ENCODE results near the gene CTU2.

Gene CTU2

GRCh38 chr16:88706229-88706964, at the start of gene CTU2, which contains the start of gene RNF166:
Gene CTU2 (plus strand): TSS chr16:88706503. CDS start chr16:88706531, 28 bp downstream.
Gene RNF166 (minus strand): TSS chr16:88706408. CDS start chr16:88706325, 83 bp downstream.
- H3K36me3 ChIP-seq (ENCODE audit: control insufficient read depth in 2 of 2, insufficient read depth in 2 of 2, low read length in 2 of 2): no peaks in the 10 kb centered on the region
- peaks cover 30 to 35% of the 10 kb centered on the region in 2 donors for H3K4me1 ChIP-seq (ENCODE audit: control insufficient read depth in 2 of 2, insufficient read depth in 2 of 2, low read length in 2 of 2)
- peak within 1 kb of the TSS; percentile 77 to 80 for H3K9ac ChIP-seq (ENCODE audit: low read depth in 1 of 2, low read length in 2 of 2)
- H3K27ac ChIP-seq (ENCODE audit: low read depth in 2 of 2, low read length in 2 of 2): peak within 1 kb of the TSS; percentile 68 to 86
- H3K9me3 ChIP-seq (ENCODE audit: control insufficient read depth in 2 of 2, low read length in 2 of 2): no peaks in the 10 kb centered on the region
- H3K27me3 ChIP-seq (ENCODE audit: control insufficient read depth in 2 of 2, insufficient read depth in 2 of 2, low read length in 2 of 2): no peaks in the 10 kb centered on the region
- peak within 1 kb of the TSS; percentile 93 to 97 for H3K4me3 ChIP-seq (ENCODE audit: low read length in 2 of 2)

GRCh38 chr16:88657371-88657770, 48.9 kb upstream of the CTU2 start:
- H3K27ac ChIP-seq (ENCODE audit: low read depth in 2 of 2, low read length in 2 of 2): no peak overlapping the region
- peaks cover 17 to 18% of the 10 kb centered on the region in 2 donors for H3K36me3 ChIP-seq (ENCODE audit: control insufficient read depth in 2 of 2, insufficient read depth in 2 of 2, low read length in 2 of 2)
- no peak overlapping the region for H3K4me3 ChIP-seq (ENCODE audit: low read length in 2 of 2)
- no peaks in the 10 kb centered on the region for H3K27me3 ChIP-seq (ENCODE audit: control insufficient read depth in 2 of 2, insufficient read depth in 2 of 2, low read length in 2 of 2)
- H3K9ac ChIP-seq (ENCODE audit: low read depth in 1 of 2, low read length in 2 of 2): no peak overlapping the region
- no peaks in the 10 kb centered on the region for H3K9me3 ChIP-seq (ENCODE audit: control insufficient read depth in 2 of 2, low read length in 2 of 2)
- peaks cover 2 to 7% of the 10 kb centered on the region in 2 donors for H3K4me1 ChIP-seq (ENCODE audit: control insufficient read depth in 2 of 2, insufficient read depth in 2 of 2, low read length in 2 of 2)

GRCh38 chr16:88658714-88659113, 47.6 kb upstream of the CTU2 start:
- H3K27me3 ChIP-seq (ENCODE audit: control insufficient read depth in 2 of 2, insufficient read depth in 2 of 2, low read length in 2 of 2): no peaks in the 10 kb centered on the region
- no peak overlapping the region for H3K4me3 ChIP-seq (ENCODE audit: low read length in 2 of 2)
- H3K27ac ChIP-seq (ENCODE audit: low read depth in 2 of 2, low read length in 2 of 2): no peak overlapping the region
- H3K4me1 ChIP-seq (ENCODE audit: control insufficient read depth in 2 of 2, insufficient read depth in 2 of 2, low read length in 2 of 2): peaks cover 4 to 8% of the 10 kb centered on the region in 2 donors
- no peak overlapping the region for H3K9ac ChIP-seq (ENCODE audit: low read depth in 1 of 2, low read length in 2 of 2)
- H3K36me3 ChIP-seq (ENCODE audit: control insufficient read depth in 2 of 2, insufficient read depth in 2 of 2, low read length in 2 of 2): peaks cover 17 to 18% of the 10 kb centered on the region in 2 donors
- no peaks in the 10 kb centered on the region for H3K9me3 ChIP-seq (ENCODE audit: control insufficient read depth in 2 of 2, low read length in 2 of 2)

GRCh38 chr16:88659160-88659559, 47.1 kb upstream of the CTU2 start:
- no peak overlapping the region for H3K27ac ChIP-seq (ENCODE audit: low read depth in 2 of 2, low read length in 2 of 2)
- H3K9me3 ChIP-seq (ENCODE audit: control insufficient read depth in 2 of 2, low read length in 2 of 2): no peaks in the 10 kb centered on the region
- H3K27me3 ChIP-seq (ENCODE audit: control insufficient read depth in 2 of 2, insufficient read depth in 2 of 2, low read length in 2 of 2): no peaks in the 10 kb centered on the region
- no peak overlapping the region for H3K4me3 ChIP-seq (ENCODE audit: low read length in 2 of 2)
- H3K4me1 ChIP-seq (ENCODE audit: control insufficient read depth in 2 of 2, insufficient read depth in 2 of 2, low read length in 2 of 2): peaks cover 4 to 8% of the 10 kb centered on the region in 2 donors
- H3K36me3 ChIP-seq (ENCODE audit: control insufficient read depth in 2 of 2, insufficient read depth in 2 of 2, low read length in 2 of 2): peaks cover 16 to 18% of the 10 kb centered on the region in 2 donors
- no peak overlapping the region for H3K9ac ChIP-seq (ENCODE audit: low read depth in 1 of 2, low read length in 2 of 2)

DNA sequence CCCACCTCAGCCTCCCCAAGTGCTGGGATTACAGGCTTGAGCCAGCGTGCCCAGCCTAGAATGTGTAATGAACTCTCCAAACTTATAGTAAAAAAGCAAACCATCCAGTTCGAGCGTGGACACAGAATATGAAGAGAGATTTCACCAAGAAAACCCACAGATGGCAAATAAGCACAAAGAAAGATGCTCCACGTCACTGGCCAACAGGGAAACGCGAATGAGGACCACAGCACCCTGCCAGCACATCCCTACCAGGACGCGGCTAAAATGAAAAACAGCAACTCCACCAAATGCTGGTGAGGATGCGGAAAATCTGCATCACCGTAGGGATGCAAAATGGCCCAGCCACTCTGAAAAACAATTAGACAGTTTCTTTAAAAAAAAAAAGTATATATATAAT, 44.8 kb upstream of the CTU2 start:
- no peak overlapping the region for H3K27ac ChIP-seq (ENCODE audit: low read depth in 2 of 2, low read length in 2 of 2)
- no peak overlapping the region for H3K4me3 ChIP-seq (ENCODE audit: low read length in 2 of 2)
- no peaks in the 10 kb centered on the region for H3K27me3 ChIP-seq (ENCODE audit: control insufficient read depth in 2 of 2, insufficient read depth in 2 of 2, low read length in 2 of 2)
- peaks cover 0 to 10% of the 10 kb centered on the region in 2 donors for H3K36me3 ChIP-seq (ENCODE audit: control insufficient read depth in 2 of 2, insufficient read depth in 2 of 2, low read length in 2 of 2)
- peaks cover 4 to 8% of the 10 kb centered on the region in 2 donors for H3K4me1 ChIP-seq (ENCODE audit: control insufficient read depth in 2 of 2, insufficient read depth in 2 of 2, low read length in 2 of 2)
- no peak overlapping the region for H3K9ac ChIP-seq (ENCODE audit: low read depth in 1 of 2, low read length in 2 of 2)
- H3K9me3 ChIP-seq (ENCODE audit: control insufficient read depth in 2 of 2, low read length in 2 of 2): no peaks in the 10 kb centered on the region

GRCh38 chr16:88662222-88662842, 44.0 kb upstream of the CTU2 start:
- Histone ChIP-seq H3K9ac (ENCODE audit: low read depth in 1 of 2, low read length in 2 of 2) (peak overlapping the region; percentile 74 to 99), H3K4me3 (ENCODE audit: low read length in 2 of 2) (peak overlapping the region; percentile 82 to 99), H3K27ac (ENCODE audit: low read depth in 2 of 2, low read length in 2 of 2) (peak overlapping the region; percentile 86), H3K36me3 (ENCODE audit: control insufficient read depth in 2 of 2, insufficient read depth in 2 of 2, low read length in 2 of 2) (peaks cover 0 to 7% of the 10 kb centered on the region in 2 donors), H3K27me3 (ENCODE audit: control insufficient read depth in 2 of 2, insufficient read depth in 2 of 2, low read length in 2 of 2) (no peaks in the 10 kb centered on the region), H3K9me3 (ENCODE audit: control insufficient read depth in 2 of 2, low read length in 2 of 2) (no peaks in the 10 kb centered on the region), H3K4me1 (ENCODE audit: control insufficient read depth in 2 of 2, insufficient read depth in 2 of 2, low read length in 2 of 2) (peaks cover 4 to 8% of the 10 kb centered on the region in 2 donors)

DNA sequence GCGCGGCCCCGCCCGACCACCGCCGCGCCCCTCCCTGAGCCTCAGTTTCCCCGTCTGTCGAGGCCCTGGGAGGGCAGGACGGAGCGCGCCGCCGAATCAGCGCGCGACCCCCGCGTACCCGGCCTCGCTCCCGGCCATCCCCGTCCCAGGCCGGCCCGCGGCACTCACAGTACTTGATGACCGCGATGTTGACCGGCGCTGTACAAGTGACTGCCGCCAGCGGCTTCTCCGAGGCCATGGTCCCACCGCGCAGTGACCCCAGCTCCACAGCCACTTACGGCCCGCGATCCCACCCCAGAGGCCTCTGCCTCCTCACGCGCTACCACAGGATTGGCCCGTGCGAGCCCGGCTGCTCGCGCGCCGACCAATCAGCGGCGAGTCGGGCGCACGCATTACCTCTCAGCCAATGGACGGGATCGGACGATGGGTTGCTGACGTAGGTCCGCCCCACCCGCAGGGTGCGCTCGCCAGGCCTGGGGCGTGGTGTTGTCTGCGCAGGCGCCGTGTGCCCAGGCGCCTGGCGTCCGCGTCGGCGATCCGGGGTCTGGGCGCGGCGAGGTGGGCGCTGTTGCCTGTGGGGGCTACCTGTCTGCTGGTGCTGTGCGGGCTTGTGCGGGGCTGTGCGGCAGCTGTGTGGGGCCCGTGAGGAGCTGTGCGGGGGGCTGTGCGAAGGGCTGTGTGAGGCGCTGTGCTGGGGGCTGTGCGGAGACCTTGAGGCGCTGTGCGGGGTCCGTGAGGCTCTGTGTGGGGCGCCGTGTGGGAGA, 43.3 kb upstream of the CTU2 start, which contains the start of gene MVD:
MVD (minus strand) TSS at position 249 of the 764 bp plus-strand sequence; CDS start at position 238, 11 bp downstream.
- Histone ChIP-seq H3K9me3 (ENCODE audit: control insufficient read depth in 2 of 2, low read length in 2 of 2) (no peaks in the 10 kb centered on the region), H3K27ac (ENCODE audit: low read depth in 2 of 2, low read length in 2 of 2) (peak within 1 kb of the TSS; percentile 86), H3K4me1 (ENCODE audit: control insufficient read depth in 2 of 2, insufficient read depth in 2 of 2, low read length in 2 of 2) (peaks cover 4 to 8% of the 10 kb centered on the region in 2 donors), H3K36me3 (ENCODE audit: control insufficient read depth in 2 of 2, insufficient read depth in 2 of 2, low read length in 2 of 2) (peaks cover 0 to 4% of the 10 kb centered on the region in 2 donors), H3K27me3 (ENCODE audit: control insufficient read depth in 2 of 2, insufficient read depth in 2 of 2, low read length in 2 of 2) (no peaks in the 10 kb centered on the region), H3K9ac (ENCODE audit: low read depth in 1 of 2, low read length in 2 of 2) (peak within 1 kb of the TSS; percentile 88 to 99), H3K4me3 (ENCODE audit: low read length in 2 of 2) (peak within 1 kb of the TSS; percentile 82 to 99)

DNA sequence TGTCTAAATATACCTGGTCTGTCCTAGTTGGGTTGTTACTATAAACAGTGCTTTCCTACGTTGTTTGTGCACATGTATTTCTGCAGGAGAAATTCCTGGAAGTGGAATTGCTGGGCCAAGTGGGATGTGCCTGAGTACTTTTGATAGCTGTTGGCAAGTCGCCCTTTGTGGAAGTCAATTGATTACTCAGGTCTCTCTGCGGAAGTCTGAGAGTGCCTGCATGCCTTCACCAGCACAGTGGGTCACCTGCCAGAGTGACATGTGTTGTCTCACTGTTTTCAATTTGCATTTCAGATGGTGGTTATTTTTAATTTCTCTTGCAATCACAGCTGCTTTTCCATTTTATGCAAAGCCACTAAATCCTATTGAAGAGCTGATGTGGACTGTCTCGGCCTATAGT, 41.2 kb upstream of the CTU2 start:
- Histone ChIP-seq H3K36me3 (ENCODE audit: control insufficient read depth in 2 of 2, insufficient read depth in 2 of 2, low read length in 2 of 2) (no peaks in the 10 kb centered on the region), H3K27me3 (ENCODE audit: control insufficient read depth in 2 of 2, insufficient read depth in 2 of 2, low read length in 2 of 2) (no peaks in the 10 kb centered on the region), H3K9me3 (ENCODE audit: control insufficient read depth in 2 of 2, low read length in 2 of 2) (no peaks in the 10 kb centered on the region), H3K4me1 (ENCODE audit: control insufficient read depth in 2 of 2, insufficient read depth in 2 of 2, low read length in 2 of 2) (peaks cover 4 to 8% of the 10 kb centered on the region in 2 donors), H3K4me3 (ENCODE audit: low read length in 2 of 2) (no peak overlapping the region), H3K27ac (ENCODE audit: low read depth in 2 of 2, low read length in 2 of 2) (no peak overlapping the region), H3K9ac (ENCODE audit: low read depth in 1 of 2, low read length in 2 of 2) (no peak overlapping the region)

DNA sequence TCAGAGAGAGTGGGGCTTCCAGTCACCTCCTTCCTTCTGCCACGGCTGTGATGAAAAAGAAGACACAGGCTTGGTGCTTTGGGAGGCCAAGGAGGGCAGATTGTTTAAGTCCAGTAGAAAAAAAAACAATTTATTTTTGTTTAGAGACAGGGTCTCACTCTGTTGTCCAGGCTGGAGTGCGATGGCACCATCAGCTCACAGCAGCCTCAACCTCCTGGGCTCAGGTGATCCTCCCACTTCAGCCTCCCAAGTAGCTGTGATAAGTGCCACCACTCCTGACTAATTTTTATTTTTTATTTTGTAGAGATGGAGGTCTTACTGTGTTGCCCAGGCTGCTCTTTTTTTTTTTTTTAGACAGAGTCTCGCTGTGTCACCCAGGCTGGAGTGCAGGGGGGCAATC, 40.7 kb upstream of the CTU2 start:
- H3K27ac ChIP-seq (ENCODE audit: low read depth in 2 of 2, low read length in 2 of 2): no peak overlapping the region
- H3K4me3 ChIP-seq (ENCODE audit: low read length in 2 of 2): no peak overlapping the region
- H3K4me1 ChIP-seq (ENCODE audit: control insufficient read depth in 2 of 2, insufficient read depth in 2 of 2, low read length in 2 of 2): peaks cover 4 to 8% of the 10 kb centered on the region in 2 donors
- no peaks in the 10 kb centered on the region for H3K9me3 ChIP-seq (ENCODE audit: control insufficient read depth in 2 of 2, low read length in 2 of 2)
- H3K9ac ChIP-seq (ENCODE audit: low read depth in 1 of 2, low read length in 2 of 2): no peak overlapping the region
- H3K27me3 ChIP-seq (ENCODE audit: control insufficient read depth in 2 of 2, insufficient read depth in 2 of 2, low read length in 2 of 2): no peaks in the 10 kb centered on the region
- H3K36me3 ChIP-seq (ENCODE audit: control insufficient read depth in 2 of 2, insufficient read depth in 2 of 2, low read length in 2 of 2): no peaks in the 10 kb centered on the region
